ENCODE data around the gene HP1BP3. TPM values are rescaled to one million over a fixed set of nuclear protein-coding genes. Genes with fewer than 3 reads are reported as not detected.

Gene HP1BP3
- total RNA-seq, 4 donors from 2014 or later, result 73.9 to 121 (median 108) TPM

GRCh38 chr1:20697563-20697962 lies 89.5 kb downstream of the HP1BP3 start:
- H3K27me3 ChIP-seq, result no peaks in the 10 kb centered on the region
- peaks cover 6 to 12% of the 10 kb centered on the region in 2 donors for H3K4me1 ChIP-seq
- no peak overlapping the region for H3K4me3 ChIP-seq
- no peaks in the 10 kb centered on the region for H3K9me3 ChIP-seq
- intact Hi-C loops (cut with DNase I; ENCODE audit: low total_unique reads) (loop anchor here (1.0 to 5.0 kb wide), 3 partner anchors 35 to 295 kb away; partner anchors contain the start of gene SH2D5), in situ Hi-C loops (cut with MboI; ENCODE audit: low sequenced_read_pairs in 4 of 4) (loop anchor here (5.0 to 25.0 kb wide), 3 partner anchors 495 to 665 kb away; no protein-coding TSS in a partner anchor)
- TF ChIP-seq POLR2A (IDR thresholded peaks at IDR 0.05) (no peak), CTCF (IDR thresholded peaks at IDR 0.05 in 4 of 5, conservative IDR thresholded peaks at IDR 0.05 in 1 of 5) (no peak)
- H3K36me3 ChIP-seq, result no peaks in the 10 kb centered on the region
- no peak for ATAC-seq
- peak overlapping the region in 1 of 4 donors; percentile 85 for H3K27ac ChIP-seq
- DNase-seq, result no peak

GRCh38 chr1:20696397-20697333 lies 90.4 kb downstream of the HP1BP3 start:
- Histone ChIP-seq H3K4me3 (peak overlapping the region; percentile 66 to 91 (median 68)), H3K4me1 (peaks cover 6 to 12% of the 10 kb centered on the region in 2 donors), H3K27me3 (no peaks in the 10 kb centered on the region), H3K27ac (peak overlapping the region; percentile 81 to 89 (median 86)), H3K36me3 (no peaks in the 10 kb centered on the region), H3K9me3 (no peaks in the 10 kb centered on the region)
- peak; percentile 84 to 86 for ATAC-seq
- TF ChIP-seq CTCF (IDR thresholded peaks at IDR 0.05 in 4 of 5, conservative IDR thresholded peaks at IDR 0.05 in 1 of 5), result peak; percentile 75 to 98 (median 93)
- TF ChIP-seq POLR2A (IDR thresholded peaks at IDR 0.05), result no peak
- in situ Hi-C loops (cut with MboI; ENCODE audit: low sequenced_read_pairs in 4 of 4) (loop anchor here (5.0 to 25.0 kb wide), 3 partner anchors 496 to 666 kb away; no protein-coding TSS in a partner anchor), intact Hi-C loops (cut with DNase I; ENCODE audit: low total_unique reads) (loop anchor here (1.0 to 5.0 kb wide), 4 partner anchors 36 to 499 kb away; partner anchors contain the start of gene SH2D5)
- peak; percentile 76 to 78 for DNase-seq

GRCh38 chr1:20695515-20695914 lies 91.6 kb downstream of the HP1BP3 start:
- ATAC-seq (no peak), DNase-seq (no peak)
- no peaks in the 10 kb centered on the region for H3K27me3 ChIP-seq
- peaks cover 6 to 12% of the 10 kb centered on the region in 2 donors for H3K4me1 ChIP-seq
- no peak overlapping the region for H3K27ac ChIP-seq
- H3K36me3 ChIP-seq, result no peaks in the 10 kb centered on the region
- intact Hi-C loops (cut with DNase I; ENCODE audit: low total_unique reads) (loop anchor here (5.0 kb wide), 1 partner anchor 297 kb away; no protein-coding TSS in a partner anchor), in situ Hi-C loops (cut with MboI; ENCODE audit: low sequenced_read_pairs in 4 of 4) (loop anchor here (5.0 to 25.0 kb wide), 3 partner anchors 497 to 667 kb away; no protein-coding TSS in a partner anchor)
- H3K4me3 ChIP-seq, result no peak overlapping the region
- TF ChIP-seq CTCF (IDR thresholded peaks at IDR 0.05 in 4 of 5, conservative IDR thresholded peaks at IDR 0.05 in 1 of 5) (no peak), POLR2A (IDR thresholded peaks at IDR 0.05) (no peak)
- no peaks in the 10 kb centered on the region for H3K9me3 ChIP-seq

- Histone ChIP-seq H3K4me3 (no peak overlapping the region), H3K27me3 (no peaks in the 10 kb centered on the region), H3K27ac (no peak overlapping the region), H3K9me3 (no peaks in the 10 kb centered on the region), H3K4me1 (peaks cover 0 to 4% of the 10 kb centered on the region in 2 donors), H3K36me3 (no peaks in the 10 kb centered on the region)
- no peak for DNase-seq
- intact Hi-C loops (cut with DNase I; ENCODE audit: low total_unique reads) (no loop called here), in situ Hi-C loops (cut with MboI; ENCODE audit: low sequenced_read_pairs in 4 of 4) (loop anchor here in 3 of 4 donors (10.0 to 25.0 kb wide), 2 partner anchors 501 to 669 kb away; no protein-coding TSS in a partner anchor)
- ATAC-seq, result no peak
- TF ChIP-seq POLR2A (IDR thresholded peaks at IDR 0.05) (no peak), CTCF (IDR thresholded peaks at IDR 0.05 in 4 of 5, conservative IDR thresholded peaks at IDR 0.05 in 1 of 5) (no peak)
Measured at GRCh38 chr1:20693623-20694022, 93.5 kb downstream of the HP1BP3 start.

Other genes with a start within 250 kb of the HP1BP3 start
- under 1 TPM in 2 of 4 donors, not detected in 2; 0.09 to 0.10 TPM for gene FAM43B, start 234.7 kb downstream of the HP1BP3 start, total RNA-seq
- 1 to 10 TPM in 3 of 4 donors, under 1 TPM in 1; 0.71 to 1.7 (median 1.2) TPM for gene CDA, start 198.2 kb downstream of the HP1BP3 start, total RNA-seq
- gene PINK1, start 153.8 kb downstream of the HP1BP3 start, total RNA-seq, result 100 to 1,000 TPM; 376 to 478 (median 414) TPM
- gene DDOST, start 125.9 kb downstream of the HP1BP3 start, total RNA-seq, result 100 to 1,000 TPM in 2 of 4 donors, 10 to 100 TPM in 2; 63.0 to 110 (median 99.8) TPM
- gene KIF17, start 69.3 kb downstream of the HP1BP3 start, total RNA-seq, result 1 to 10 TPM; 2.6 to 3.8 (median 3.0) TPM
- under 1 TPM in 1 of 4 donors, not detected in 3; 0.53 TPM for gene SH2D5, start 54.6 kb downstream of the HP1BP3 start, total RNA-seq

All from gastrocnemius medialis (tissue), 4 donors.